Neutrophil (primary cell): Measurements from ENCODE around the gene NIT2.
A peak's percentile ranks its signal among the peaks of the same experiment; 100 is the strongest.
"Not testable (repeated sequence)": the region's sequence is repeated elsewhere in the genome, so short reads cannot be mapped to it uniquely, and the experiment has no call there.

ENCODE experiments used
- H3K27ac ChIP-seq: fragments of 200-600 bp; sonication (generic); 2 replicates; pipeline ENCODE4 v1.5.1; 2016; ENCODE audit warnings: mild to moderate bottlenecking, moderate library complexity
- H3K27me3 ChIP-seq: fragments of 200-600 bp; sonication (generic); 2 replicates; pipeline ENCODE4 v1.6.0; 2016; ENCODE audit warnings: mild to moderate bottlenecking
- H3K36me3 ChIP-seq: fragments of 200-600 bp; sonication (generic); 2 replicates; pipeline ENCODE4 v1.5.1; 2017
- H3K4me1 ChIP-seq, 2 experiments: fragments of 200-600 bp in 1 of 2; sonication (generic) in 1 of 2; 1 replicate in 1 of 2; 2 replicates in 1 of 2; pipeline versions ENCODE4 v1.5.1 to v1.6.1; 2013 to 2016; ENCODE audit warnings: low read depth in 1 of 2, low read length in 1 of 2, mild to moderate bottlenecking in 1 of 2, moderate library complexity in 1 of 2; ENCODE audit not compliant: control insufficient read depth in 1 of 2, insufficient read depth in 1 of 2
- H3K4me3 ChIP-seq, 2 experiments: fragments of 200-600 bp in 1 of 2; sonication (generic) in 1 of 2; 1 replicate in 1 of 2; 2 replicates in 1 of 2; pipeline ENCODE4 v1.5.1; 2013 to 2016; ENCODE audit warnings: low read depth in 1 of 2, low read length in 1 of 2, mild to moderate bottlenecking in 1 of 2, moderate library complexity in 1 of 2
- H3K9me3 ChIP-seq: fragments of 200-600 bp; sonication (generic); 2 replicates; pipeline ENCODE4 v1.5.1; 2016
- TF ChIP-seq, protein P1 (sequence below): fragments of 200-600 bp; sonication (generic); IDR thresholded peaks from 2 replicates; pipeline ENCODE4 v1.5.1; 2016; ENCODE audit warnings: antibody characterized with exemption

Gene NIT2

DNA sequence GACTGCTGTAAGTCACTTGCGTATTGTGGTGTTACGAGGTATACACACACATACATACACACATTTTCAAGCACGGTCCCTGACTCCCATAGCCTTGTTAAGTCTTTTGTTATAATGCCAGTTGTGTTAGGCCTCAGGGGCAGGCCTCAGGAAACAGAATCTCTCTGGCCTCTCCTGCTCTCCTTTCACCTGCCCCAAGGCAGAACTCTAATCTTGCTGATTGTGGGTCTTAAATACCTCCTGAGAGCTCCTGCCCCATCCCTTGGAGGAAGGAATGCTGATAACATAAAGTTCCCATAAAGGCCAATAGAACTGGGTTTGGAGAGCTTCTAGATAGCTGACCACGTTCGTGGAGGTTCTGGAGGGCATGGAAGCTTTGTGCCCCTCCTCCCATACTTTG, 3.9 kb upstream of the NIT2 start:
- no peak overlapping the region for H3K4me3 ChIP-seq
- no peaks in the 10 kb centered on the region for H3K27me3 ChIP-seq
- H3K27ac ChIP-seq: no peak overlapping the region
- TF ChIP-seq, protein P1, sequence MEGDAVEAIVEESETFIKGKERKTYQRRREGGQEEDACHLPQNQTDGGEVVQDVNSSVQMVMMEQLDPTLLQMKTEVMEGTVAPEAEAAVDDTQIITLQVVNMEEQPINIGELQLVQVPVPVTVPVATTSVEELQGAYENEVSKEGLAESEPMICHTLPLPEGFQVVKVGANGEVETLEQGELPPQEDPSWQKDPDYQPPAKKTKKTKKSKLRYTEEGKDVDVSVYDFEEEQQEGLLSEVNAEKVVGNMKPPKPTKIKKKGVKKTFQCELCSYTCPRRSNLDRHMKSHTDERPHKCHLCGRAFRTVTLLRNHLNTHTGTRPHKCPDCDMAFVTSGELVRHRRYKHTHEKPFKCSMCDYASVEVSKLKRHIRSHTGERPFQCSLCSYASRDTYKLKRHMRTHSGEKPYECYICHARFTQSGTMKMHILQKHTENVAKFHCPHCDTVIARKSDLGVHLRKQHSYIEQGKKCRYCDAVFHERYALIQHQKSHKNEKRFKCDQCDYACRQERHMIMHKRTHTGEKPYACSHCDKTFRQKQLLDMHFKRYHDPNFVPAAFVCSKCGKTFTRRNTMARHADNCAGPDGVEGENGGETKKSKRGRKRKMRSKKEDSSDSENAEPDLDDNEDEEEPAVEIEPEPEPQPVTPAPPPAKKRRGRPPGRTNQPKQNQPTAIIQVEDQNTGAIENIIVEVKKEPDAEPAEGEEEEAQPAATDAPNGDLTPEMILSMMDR: no peak
- H3K9me3 ChIP-seq: no peaks in the 10 kb centered on the region
- H3K4me1 ChIP-seq: peaks cover 13% of the 10 kb centered on the region in 2 experiments
- peaks cover 7% of the 10 kb centered on the region for H3K36me3 ChIP-seq

GRCh38 chr3:100331660-100332059, 2.9 kb upstream of the NIT2 start:
- Histone ChIP-seq H3K9me3 (no peaks in the 10 kb centered on the region), H3K4me3 (no peak overlapping the region), H3K27me3 (no peaks in the 10 kb centered on the region), H3K4me1 (peaks cover 17 to 18% of the 10 kb centered on the region in 2 experiments), H3K27ac (no peak overlapping the region), H3K36me3 (no peaks in the 10 kb centered on the region)
- TF ChIP-seq, protein P1: no peak

- Histone ChIP-seq H3K9me3 (no peaks in the 10 kb centered on the region), H3K4me3 (no peak overlapping the region), H3K36me3 (no peaks in the 10 kb centered on the region), H3K27ac (no peak overlapping the region), H3K4me1 (peaks cover 17 to 18% of the 10 kb centered on the region in 2 experiments), H3K27me3 (no peaks in the 10 kb centered on the region)
- TF ChIP-seq, protein P1: no peak
Measured at GRCh38 chr3:100333051-100333450, 1.5 kb upstream of the NIT2 start.

- H3K4me1 ChIP-seq: peaks cover 17 to 18% of the 10 kb centered on the region in 2 experiments
- H3K4me3 ChIP-seq: peak overlapping the region; percentile 71 to 72
- H3K36me3 ChIP-seq: no peaks in the 10 kb centered on the region
- no peaks in the 10 kb centered on the region for H3K9me3 ChIP-seq
- H3K27me3 ChIP-seq: no peaks in the 10 kb centered on the region
- peak overlapping the region; percentile 64 for H3K27ac ChIP-seq
- TF ChIP-seq, protein P1: no peak
Measured at GRCh38 chr3:100333970-100334487, 528 bp upstream of the NIT2 start.

GRCh38 chr3:100335434-100335833, 877 bp downstream of the NIT2 start:
- peak overlapping the region; percentile 71 to 72 for H3K4me3 ChIP-seq
- H3K4me1 ChIP-seq: peaks cover 24 to 30% of the 10 kb centered on the region in 2 experiments
- no peaks in the 10 kb centered on the region for H3K27me3 ChIP-seq
- no peaks in the 10 kb centered on the region for H3K36me3 ChIP-seq
- TF ChIP-seq, protein P1: no peak
- H3K27ac ChIP-seq: no peak overlapping the region
- no peaks in the 10 kb centered on the region for H3K9me3 ChIP-seq

GRCh38 chr3:100336229-100336628, 1.7 kb downstream of the NIT2 start:
- H3K27ac ChIP-seq, H3K27me3 ChIP-seq, H3K4me3 ChIP-seq, H3K36me3 ChIP-seq, H3K9me3 ChIP-seq: not testable (repeated sequence)
- H3K4me1 ChIP-seq: peaks cover 32 to 38% of the 10 kb centered on the region in 2 experiments
